Subcutaneous adipose tissue (tissue), 4 donors: ENCODE data around the gene FXYD7. TPM values are rescaled to one million over a fixed set of nuclear protein-coding genes. Genes with fewer than 3 reads are reported as not detected.

Source experiments
- total RNA-seq, 4 donors: library from RNA; depleted of rRNA; stranded (reverse); fragments of >200 nt; gene quantifications; one replicate each; pipeline ENCODE4 v1.1.0, GENCODE V29; 2016
- TF ChIP-seq, protein P1 (sequence below): fragments of 450-650 bp; IDR thresholded peaks from one replicate; pipeline ENCODE4 v1.5.1; 2016; ENCODE audit warnings: low read depth, mild to moderate bottlenecking, control low read depth, antibody characterized with exemption, moderate library complexity

Gene FXYD7
- total RNA-seq, 4 donors from 2014 or later, result 1.1 TPM; not detected in 3

DNA sequence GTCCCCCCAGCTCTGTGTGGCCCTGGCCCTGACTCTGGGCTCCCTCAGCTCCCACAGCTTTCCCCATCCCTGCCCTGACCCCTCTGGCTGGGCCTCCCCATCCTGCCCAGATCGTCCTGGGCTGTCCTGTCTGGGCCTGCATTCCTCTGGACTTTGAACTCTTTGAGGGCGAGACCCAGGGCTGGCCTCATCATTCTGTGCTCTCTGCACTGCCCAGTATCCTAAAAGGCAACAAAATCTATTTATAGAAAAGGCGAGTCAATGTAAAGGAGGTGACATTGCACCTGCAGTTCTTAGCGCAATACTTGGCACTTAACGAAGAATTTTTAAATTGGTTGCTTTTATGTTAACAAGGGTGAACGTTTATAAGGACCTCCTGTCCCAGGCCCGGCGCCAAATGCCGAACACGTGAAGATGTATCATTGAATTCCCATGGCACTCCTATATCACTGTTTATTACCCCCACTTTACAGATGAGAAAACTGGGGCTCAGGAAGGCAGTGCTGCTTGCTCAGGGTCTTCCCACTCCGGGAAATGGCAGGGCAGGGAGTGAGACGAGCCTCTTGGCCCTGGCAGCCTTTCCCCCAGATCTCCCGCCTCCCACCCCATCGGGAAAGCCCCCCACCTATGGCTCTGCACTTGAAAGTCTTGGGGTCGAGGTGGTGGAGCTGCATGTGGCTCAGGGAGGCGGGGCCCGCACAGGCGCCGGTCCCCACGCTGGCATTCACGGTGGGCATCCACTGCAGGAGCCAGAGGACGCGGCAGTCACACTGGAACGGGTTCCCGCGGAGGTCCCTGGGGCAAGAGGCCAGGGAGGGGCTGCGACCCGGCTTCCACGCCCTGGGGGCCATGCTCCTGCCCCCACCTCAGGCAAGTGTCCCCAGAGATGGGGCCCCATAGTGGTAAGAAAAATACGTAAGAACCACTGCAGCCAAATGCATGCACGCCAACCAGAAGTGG is 12.0 kb upstream of the FXYD7 start:
- TF ChIP-seq, protein P1, sequence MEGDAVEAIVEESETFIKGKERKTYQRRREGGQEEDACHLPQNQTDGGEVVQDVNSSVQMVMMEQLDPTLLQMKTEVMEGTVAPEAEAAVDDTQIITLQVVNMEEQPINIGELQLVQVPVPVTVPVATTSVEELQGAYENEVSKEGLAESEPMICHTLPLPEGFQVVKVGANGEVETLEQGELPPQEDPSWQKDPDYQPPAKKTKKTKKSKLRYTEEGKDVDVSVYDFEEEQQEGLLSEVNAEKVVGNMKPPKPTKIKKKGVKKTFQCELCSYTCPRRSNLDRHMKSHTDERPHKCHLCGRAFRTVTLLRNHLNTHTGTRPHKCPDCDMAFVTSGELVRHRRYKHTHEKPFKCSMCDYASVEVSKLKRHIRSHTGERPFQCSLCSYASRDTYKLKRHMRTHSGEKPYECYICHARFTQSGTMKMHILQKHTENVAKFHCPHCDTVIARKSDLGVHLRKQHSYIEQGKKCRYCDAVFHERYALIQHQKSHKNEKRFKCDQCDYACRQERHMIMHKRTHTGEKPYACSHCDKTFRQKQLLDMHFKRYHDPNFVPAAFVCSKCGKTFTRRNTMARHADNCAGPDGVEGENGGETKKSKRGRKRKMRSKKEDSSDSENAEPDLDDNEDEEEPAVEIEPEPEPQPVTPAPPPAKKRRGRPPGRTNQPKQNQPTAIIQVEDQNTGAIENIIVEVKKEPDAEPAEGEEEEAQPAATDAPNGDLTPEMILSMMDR, result no peak

DNA sequence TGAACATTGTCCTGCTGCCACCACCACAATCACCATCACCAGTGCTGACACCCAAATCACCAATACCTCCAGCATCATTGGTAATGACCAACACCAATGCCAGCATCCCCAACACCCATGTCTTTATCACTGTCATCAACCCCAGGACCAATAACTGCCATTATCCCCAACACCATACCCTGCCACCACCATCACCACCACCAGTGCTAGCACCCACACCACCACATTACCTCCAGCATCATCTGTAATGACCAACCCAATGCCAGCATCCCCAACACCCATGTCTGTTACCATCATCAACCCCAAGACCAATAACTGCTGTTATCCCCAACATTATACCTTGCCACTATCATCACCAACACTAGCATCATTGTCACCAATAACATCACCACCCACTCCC is 10.8 kb upstream of the FXYD7 start:
- TF ChIP-seq, protein P1, result no peak

DNA sequence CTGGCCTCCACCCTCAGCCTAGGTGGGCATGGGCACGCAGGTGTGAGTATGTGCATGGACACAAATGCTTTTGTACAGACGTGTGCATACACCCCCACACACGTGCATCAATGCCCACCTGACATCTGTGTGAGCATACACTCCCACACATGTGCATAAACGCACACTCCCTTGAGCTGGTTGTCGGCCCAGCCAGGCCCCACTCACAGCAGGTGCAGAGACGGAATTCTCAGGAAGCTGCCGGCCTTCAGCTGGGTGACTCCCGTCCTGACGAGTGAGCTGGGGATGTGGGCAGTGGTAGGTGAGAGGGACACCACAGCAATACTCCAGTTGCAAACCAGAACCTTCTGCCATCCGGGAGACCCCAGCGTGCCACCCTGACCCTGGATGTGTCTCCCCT is 9.2 kb upstream of the FXYD7 start:
- TF ChIP-seq, protein P1, result no peak

DNA sequence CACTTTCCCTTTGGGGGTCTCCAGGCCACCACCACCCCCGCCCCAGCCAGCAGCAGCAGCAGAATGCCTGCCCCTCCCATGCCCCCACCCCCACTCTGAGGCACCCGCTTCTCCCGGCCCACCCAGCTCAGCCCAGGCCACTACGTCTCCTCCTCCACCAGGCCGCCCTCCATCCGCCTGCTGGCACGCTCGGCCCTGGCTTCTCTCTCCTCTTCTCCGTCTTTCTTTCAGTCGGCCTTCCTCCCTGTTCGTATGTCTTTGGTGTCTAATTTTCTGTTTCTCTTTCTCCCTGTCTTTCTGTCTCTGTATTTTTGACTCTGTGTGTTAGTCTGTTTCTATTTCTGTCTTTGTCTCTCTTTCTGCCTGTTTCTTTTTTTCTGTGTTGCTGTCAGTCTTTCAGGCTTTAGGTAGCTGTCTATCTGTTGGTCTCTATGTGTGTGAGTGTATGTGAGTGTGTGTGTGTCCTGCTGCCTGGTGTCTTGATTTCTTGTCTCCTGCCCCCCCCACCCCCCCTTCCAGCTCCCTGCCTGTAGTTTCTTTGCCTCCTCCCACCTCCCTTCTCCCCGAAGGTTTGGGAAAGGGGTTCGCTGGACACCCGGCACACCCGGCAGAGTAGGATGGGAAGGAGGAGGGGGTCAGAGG is 8.3 kb upstream of the FXYD7 start, which contains the start of gene LGI4:
Gene LGI4, minus strand, starts transcription at position 459 of the 642 bp plus-strand sequence. Its CDS starts 379 bp downstream, at position 80.
- TF ChIP-seq, protein P1, result no peak

DNA sequence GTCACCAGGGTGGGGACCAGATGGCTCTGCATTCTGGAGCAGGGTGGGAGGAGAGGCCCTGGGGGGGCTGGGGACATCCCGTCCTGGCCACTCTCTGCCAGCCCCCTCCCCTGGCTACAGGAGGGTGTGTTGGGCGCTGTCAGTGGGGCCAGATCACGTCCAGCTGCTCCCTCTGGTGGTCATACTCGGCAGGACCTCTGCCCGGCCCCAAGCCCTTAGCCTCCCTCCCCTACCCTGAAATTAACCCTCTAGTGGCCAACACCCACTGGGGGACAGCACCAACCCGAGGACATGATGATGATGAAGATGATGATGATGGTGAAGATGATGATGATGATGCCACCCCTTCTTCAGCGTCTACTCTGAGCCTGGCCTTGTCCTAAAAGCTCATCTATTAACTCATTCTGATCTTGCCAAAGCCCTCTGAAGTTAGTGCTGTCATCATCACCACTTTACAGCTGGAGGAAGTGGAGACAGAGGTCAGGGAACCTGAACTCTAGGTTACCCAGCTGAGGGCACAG is 7.6 kb upstream of the FXYD7 start:
- TF ChIP-seq, protein P1, result no peak

- TF ChIP-seq, protein P1, result no peak
Observed at GRCh38 chr19:35136231-35136630, 6.8 kb upstream of the FXYD7 start.
